ENCODE results near the gene LRBA. TPM values are rescaled to one million over a fixed set of nuclear protein-coding genes. Genes with fewer than 3 reads are reported as not detected.

Gene LRBA
- total and polyA plus RNA-seq, 2 of the 4 experiments (the other 2 are of a cell fraction) = 10.2 to 51.6 TPM

GRCh38 chr4:150262611-150263010 lies 752.5 kb downstream of the LRBA start:
- Histone ChIP-seq H3K23ac (ENCODE audit: low read depth, low read length) (no peak overlapping the region), H4K20me1 (ENCODE audit: insufficient read depth, low read length) (no peaks in the 10 kb centered on the region), H3K14ac (replicated peaks; ENCODE audit: low read depth, low read length) (no peak overlapping the region), H2BK15ac (ENCODE audit: low read depth, low read length) (no peak overlapping the region), H4K91ac (ENCODE audit: insufficient read depth, low read depth, low read length) (no peak overlapping the region), H3K9me1 (ENCODE audit: insufficient read depth, low read length) (no peaks in the 10 kb centered on the region), H3K4ac (ENCODE audit: low read depth, low read length) (no peak overlapping the region), H2AK9ac (replicated peaks; ENCODE audit: low read depth, low read length, poor library complexity) (no peak overlapping the region), H3K4me3 (ENCODE audit: insufficient read depth, low read depth, low read length) (no peak overlapping the region), H3K36me3 (ENCODE audit: control insufficient read depth, insufficient read depth, low read length) (peaks cover 12% of the 10 kb centered on the region), H2AK5ac (ENCODE audit: low read depth, low read length) (no peak overlapping the region), H3K27ac (ENCODE audit: insufficient read depth, low read length) (no peak overlapping the region), H3K56ac (ENCODE audit: extremely low read depth, insufficient read depth, low read length) (no peak overlapping the region), H3K18ac (ENCODE audit: low read depth, low read length) (no peak overlapping the region), H2BK120ac (ENCODE audit: low read depth, low read length) (no peak overlapping the region), H2BK20ac (ENCODE audit: low read depth, low read length) (no peak overlapping the region), H2AFZ (replicated peaks; ENCODE audit: low read length, poor library complexity) (no peak overlapping the region), H4K5ac (ENCODE audit: low read depth, low read length) (no peak overlapping the region), H3K4me2 (ENCODE audit: low read depth, low read length) (no peak overlapping the region), H3K9me3 (ENCODE audit: control insufficient read depth, insufficient read depth, low read length) (no peaks in the 10 kb centered on the region), H3K27me3 (ENCODE audit: control insufficient read depth, insufficient read depth, low read length) (no peaks in the 10 kb centered on the region), H3K79me1 (ENCODE audit: low read depth in 1 of 2, low read length in 2 of 2) (0 out of 4 replicates have a peak, but pooled peaks cover 0 to 5% of the 10 kb centered on the region in 2 experiments), H3K4me1 (ENCODE audit: control insufficient read depth, insufficient read depth, low read length) (peaks cover 3% of the 10 kb centered on the region; the same call in 1 of the 2 replicates), H2BK5ac (ENCODE audit: low read depth, low read length, poor library complexity, severe bottlenecking) (no peak overlapping the region), H4K8ac (ENCODE audit: low read depth in 2 of 2, low read length in 2 of 2) (no peak overlapping the region), H3K9ac (ENCODE audit: low read depth, low read length) (no peak overlapping the region)
- WGBS, 2 experiments (ENCODE audit: extremely low coverage in 2 of 2, insufficient read length in 1 of 2) = no CpG with 5 or more reads among the region's 6 CpGs
- in situ Hi-C loops (cut with MboI; ENCODE audit: low sequenced_read_pairs) = no loop called here
- CTCF ChIA-PET = interaction anchor here (0.8 kb wide), 1 partner anchor 13 kb away, joined by 4 read pairs; no protein-coding TSS in a partner anchor
- dilution Hi-C loops (cut with HindIII; ENCODE audit: low sequenced_read_pairs, unreplicated experiment) = no loop called here
- ATAC-seq (ENCODE audit: low read depth) (no peak), DNase-seq (no peak)
- POLR2A ChIA-PET (ENCODE audit: unreplicated experiment) = no interaction called here
- intact Hi-C loops (cut with micrococcal nuclease) = no loop called here
- no TSS peak for BruUV-seq (replicated peaks)
- TF ChIP-seq MAZ (IDR thresholded peaks at IDR 0.05; ENCODE audit: borderline replicate concordance, low read depth, low read length) (no peak), SMC3 (IDR thresholded peaks at IDR 0.05; ENCODE audit: low read depth, low read length) (no peak), CHD1 (IDR thresholded peaks at IDR 0.05; ENCODE audit: low read depth, low read length) (no peak), POLR2A (IDR thresholded peaks at IDR 0.05; ENCODE audit: low read depth, low read length) (no peak), CEBPB (IDR thresholded peaks at IDR 0.05; ENCODE audit: low read depth, low read length) (no peak), RFX5 (IDR thresholded peaks at IDR 0.05; ENCODE audit: low read depth, low read length) (no peak), RCOR1 (IDR thresholded peaks at IDR 0.05; ENCODE audit: insufficient replicate concordance, low read length) (no peak), BHLHE40 (IDR thresholded peaks at IDR 0.05; ENCODE audit: low read depth, low read length) (no peak), RAD21 (IDR thresholded peaks at IDR 0.05; ENCODE audit: low read length) (no peak), MAFK (IDR thresholded peaks at IDR 0.05; ENCODE audit: low read depth, low read length) (no peak), FOS (IDR thresholded peaks at IDR 0.05; ENCODE audit: low read depth, low read length) (no peak), CTCF (conservative IDR thresholded peaks at IDR 0.05; ENCODE audit: low read depth, low read length) (no peak), NFE2L2 (IDR thresholded peaks at IDR 0.05; ENCODE audit: low read depth, low read length) (no peak), USF2 (IDR thresholded peaks at IDR 0.05; ENCODE audit: low read depth, low read length) (no peak)
